Liver (tissue), 9 donors: ENCODE data around the gene TRAIP. TPM values are rescaled to one million over a fixed set of nuclear protein-coding genes. Genes with fewer than 3 reads are reported as not detected.

Experiments used
- DNase-seq: peaks from one replicate; pipeline ENCODE4 v3.0.0-alpha.2; 2017; ENCODE audit warnings: low spot score
- H3K27ac ChIP-seq, 2 donors: one replicate each; pipeline ENCODE4 v1.7.0; 2013; ENCODE audit warnings: inconsistent platforms in 2 of 2, low read length in 2 of 2, control low read depth in 1 of 2, low read depth in 1 of 2, mild to moderate bottlenecking in 1 of 2
- H3K27me3 ChIP-seq, 4 donors: one replicate each; pipeline versions ENCODE4 v1.6.1 to v1.7.0; 2013; ENCODE audit warnings: low read length in 3 of 4, inconsistent platforms in 1 of 4, mild to moderate bottlenecking in 1 of 4, moderate library complexity in 1 of 4; ENCODE audit not compliant: control insufficient read depth in 4 of 4, insufficient read depth in 4 of 4
- H3K36me3 ChIP-seq, 4 donors: one replicate each; pipeline versions ENCODE4 v1.6.1 to v1.7.0; 2013; ENCODE audit warnings: low read length in 3 of 4, mild to moderate bottlenecking in 3 of 4, low read depth in 1 of 4, moderate library complexity in 1 of 4; ENCODE audit not compliant: control insufficient read depth in 4 of 4, insufficient read depth in 3 of 4
- H3K4me1 ChIP-seq, 4 donors: one replicate each; pipeline versions ENCODE4 v1.6.1 to v1.7.0; 2013; ENCODE audit warnings: low read length in 3 of 4, mild to moderate bottlenecking in 3 of 4, moderate library complexity in 1 of 4; ENCODE audit not compliant: control insufficient read depth in 4 of 4, insufficient read depth in 4 of 4
- H3K4me3 ChIP-seq, 3 donors: one replicate each; pipeline versions ENCODE4 v1.6.1 to v1.7.0; 2013; ENCODE audit warnings: low read length in 3 of 3, control low read depth in 1 of 3, low read depth in 1 of 3, mild to moderate bottlenecking in 1 of 3
- H3K9ac ChIP-seq, 2 donors: one replicate each; pipeline ENCODE4 v1.7.0; 2013; ENCODE audit warnings: low read length in 2 of 2, mild to moderate bottlenecking in 2 of 2, moderate library complexity in 2 of 2, control low read depth in 1 of 2, low read depth in 1 of 2
- H3K9me3 ChIP-seq, 4 donors: one replicate each; pipeline versions ENCODE4 v1.6.1 to v1.7.0; 2013; ENCODE audit warnings: low read length in 3 of 4; ENCODE audit not compliant: control insufficient read depth in 4 of 4
- ATF3 ChIP-seq: IDR thresholded peaks from 2 replicates; pipeline ENCODE4 v1.6.1; 2016; ENCODE audit warnings: antibody characterized with exemption
- CTCF ChIP-seq: fragments of 150-350 bp; IDR thresholded peaks from 2 replicates; pipeline ENCODE4 v1.5.1; 2017; ENCODE audit warnings: improper control_type of control experiment, low read depth, low read length; ENCODE audit not compliant: missing input control
- EGR1 ChIP-seq, 2 donors: IDR thresholded peaks; 2 replicates each; pipeline ENCODE4 v1.6.1; 2016 to 2018; ENCODE audit warnings: antibody characterized with exemption in 2 of 2, low read depth in 2 of 2
- FOXA2 ChIP-seq: IDR thresholded peaks from 2 replicates; pipeline ENCODE4 v1.6.1; 2016; ENCODE audit warnings: antibody characterized with exemption
- GABPA ChIP-seq, 2 donors: IDR thresholded peaks in 1 of 2; conservative IDR thresholded peaks in 1 of 2; 2 replicates each; pipeline ENCODE4 v1.6.1; 2016; ENCODE audit warnings: antibody characterized with exemption in 2 of 2, mild to moderate bottlenecking in 1 of 2, moderate library complexity in 1 of 2
- HNF4A ChIP-seq, 2 donors: conservative IDR thresholded peaks; 2 replicates each; pipeline ENCODE4 v1.6.1; 2016; ENCODE audit warnings: antibody characterized with exemption in 2 of 2, mild to moderate bottlenecking in 2 of 2
- JUND ChIP-seq, 2 donors: IDR thresholded peaks; 2 replicates each; pipeline ENCODE4 v1.6.1; 2016; ENCODE audit warnings: antibody characterized with exemption in 2 of 2
- MAX ChIP-seq: IDR thresholded peaks from 2 replicates; pipeline ENCODE4 v1.6.1; 2016; ENCODE audit warnings: antibody characterized with exemption
- RAD21 ChIP-seq, 2 donors: IDR thresholded peaks; 2 replicates each; pipeline ENCODE4 v1.6.1; 2016; ENCODE audit warnings: antibody characterized with exemption in 2 of 2, mild to moderate bottlenecking in 2 of 2
- REST ChIP-seq: IDR thresholded peaks from 2 replicates; pipeline ENCODE4 v1.6.1; 2016; ENCODE audit warnings: antibody characterized with exemption, mild to moderate bottlenecking
- RXRA ChIP-seq, 2 donors: IDR thresholded peaks; 2 replicates each; pipeline ENCODE4 v1.6.1; 2017 to 2018; ENCODE audit warnings: antibody characterized with exemption in 2 of 2, mild to moderate bottlenecking in 1 of 2
- TAF1 ChIP-seq: conservative IDR thresholded peaks from 2 replicates; pipeline ENCODE4 v1.6.1; 2016; ENCODE audit warnings: antibody characterized with exemption, mild to moderate bottlenecking
- YY1 ChIP-seq: IDR thresholded peaks from 2 replicates; pipeline ENCODE4 v1.6.1; 2016; ENCODE audit warnings: antibody characterized with exemption, mild to moderate bottlenecking
- WGBS: extraction: QIAGEN DNeasy Blood & Tissue Kit; methylation state at CpG from one replicate; pipeline ENCODE4 v1.1.7; 2013; 5-methylcytosine and 5-hydroxymethylcytosine counted together
- polyA plus RNA-seq, 2 donors: library from polyadenylated mRNA; stranded (reverse) in 1 of 2; unstranded in 1 of 2; fragments of 200-250 nt in 1 of 2; fragments of >200 nt in 1 of 2; fragmentation: Nextera tagmentation in 1 of 2; extraction: Ambion mirVana in 1 of 2; gene quantifications; one replicate each; pipeline versions ENCODE4 v1.2.1 to v1.2.3, GENCODE V29; 2013 to 2015
- total RNA-seq, 2 donors: library from RNA; depleted of rRNA; stranded (reverse); fragments of >200 nt; gene quantifications; one replicate each; pipeline ENCODE4 v1.2.3, GENCODE V29; 2014
- donor health status: healthy.
- donor health status: healthy.
- donor health status: healthy.
- donor health status: healthy.
- donor health status: healthy.

The TRAIP gene
- total and polyA plus RNA-seq, 4 donors, result 0.42 to 7.9 (median 0.64) TPM

- no peaks in the 10 kb centered on the region for H3K27me3 ChIP-seq
- no peak overlapping the region for H3K9ac ChIP-seq
- WGBS, result 94% methylated on average over 1 of the region's 1 CpG
- no peak for DNase-seq
- H3K4me1 ChIP-seq, result peaks cover 0 to 14% (median 3%) of the 10 kb centered on the region in 4 donors
- no peaks in the 10 kb centered on the region for H3K36me3 ChIP-seq
- H3K9me3 ChIP-seq, result no peaks in the 10 kb centered on the region
- TF ChIP-seq TAF1 (no peak), RAD21 (IDR thresholded peaks at IDR 0.05) (no peak), RXRA (IDR thresholded peaks at IDR 0.05) (no peak), CTCF (no peak), JUND (IDR thresholded peaks at IDR 0.05) (no peak), MAX (no peak), HNF4A (conservative IDR thresholded peaks at IDR 0.05) (no peak), ATF3 (no peak), YY1 (no peak), GABPA (IDR thresholded peaks at IDR 0.05 in 1 of 2, conservative IDR thresholded peaks at IDR 0.05 in 1 of 2) (no peak)
- no peak overlapping the region for H3K4me3 ChIP-seq
- H3K27ac ChIP-seq, result no peak overlapping the region
Observed at GRCh38 chr3:49799105-49799504, 57.3 kb downstream of the TRAIP start.

GRCh38 chr3:49794926-49795905, 61.1 kb downstream of the TRAIP start:
- no peaks in the 10 kb centered on the region for H3K4me1 ChIP-seq
- H3K27ac ChIP-seq, result no peak overlapping the region
- H3K4me3 ChIP-seq, result no peak overlapping the region
- no peak for TF ChIP-seq EGR1 (IDR thresholded peaks at IDR 0.05; ENCODE audit: low read depth in 2 of 2)
- TF ChIP-seq JUND (IDR thresholded peaks at IDR 0.05), result no peak
- TF ChIP-seq YY1, result no peak
- TF ChIP-seq TAF1, result no peak
- no peak for TF ChIP-seq REST
- TF ChIP-seq FOXA2, result no peak
- no peak for TF ChIP-seq ATF3
- no peak for DNase-seq
- H3K27me3 ChIP-seq, result no peaks in the 10 kb centered on the region
- H3K9me3 ChIP-seq, result no peaks in the 10 kb centered on the region
- no peaks in the 10 kb centered on the region for H3K36me3 ChIP-seq
- H3K9ac ChIP-seq, result no peak overlapping the region
- WGBS, result 91% methylated on average over 24 of the region's 24 CpGs
